Cardiac fibroblast (primary cell): Measurements from ENCODE around the gene SPAG16.

ENCODE experiments used
- DNase-seq, 2 donors: peaks; one replicate each; pipeline versions ENCODE4 v3.0.0 to v3.0.0-alpha.2; 2010; ENCODE audit warnings: low read depth in 2 of 2
- H3K4me3 ChIP-seq, 2 donors: replicated peaks in 1 of 2; 1 replicate in 1 of 2; 2 replicates in 1 of 2; pipeline ENCODE4 v1.5.1; 2011; ENCODE audit warnings: low read depth in 2 of 2, low read length in 2 of 2, mild to moderate bottlenecking in 2 of 2, moderate library complexity in 1 of 2
- CTCF ChIP-seq: IDR thresholded peaks from one replicate; pipeline ENCODE4 v1.5.1; 2011; ENCODE audit warnings: low read depth, mild to moderate bottlenecking, low read length, inconsistent platforms

The SPAG16 gene

GRCh38 chr2:213241817-213242216 is 42.4 kb upstream of the SPAG16 start:
- DNase-seq: no peak
- TF ChIP-seq CTCF: no peak
- H3K4me3 ChIP-seq: no peak overlapping the region

DNA sequence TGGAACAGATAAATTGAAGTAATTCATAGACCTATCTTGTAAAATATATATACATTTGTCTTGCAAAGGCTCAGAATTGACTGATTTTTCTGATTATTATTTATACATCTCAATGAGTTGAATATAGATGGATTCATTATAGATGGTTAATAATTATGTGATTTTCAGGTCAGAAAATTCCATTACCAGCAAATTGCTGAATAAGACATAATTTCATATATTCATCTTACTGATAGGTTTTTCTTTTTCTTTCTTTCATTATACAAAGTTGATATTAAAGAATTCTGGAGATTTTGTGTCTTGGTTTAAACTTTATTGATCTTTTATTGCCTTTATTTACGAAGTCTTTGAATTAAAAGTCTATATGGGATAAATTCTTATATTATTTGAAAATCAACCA is 41.6 kb upstream of the SPAG16 start:
- TF ChIP-seq CTCF: no peak
- no peak overlapping the region for H3K4me3 ChIP-seq
- DNase-seq: no peak

GRCh38 chr2:213243189-213244044 is 40.8 kb upstream of the SPAG16 start:
- H3K4me3 ChIP-seq: no peak overlapping the region
- DNase-seq: no peak
- no peak for TF ChIP-seq CTCF

GRCh38 chr2:213246497-213247281 is 37.6 kb upstream of the SPAG16 start:
- H3K4me3 ChIP-seq: no peak overlapping the region
- peak; percentile 75 for TF ChIP-seq CTCF
- peak; percentile 73 to 76 for DNase-seq

DNA sequence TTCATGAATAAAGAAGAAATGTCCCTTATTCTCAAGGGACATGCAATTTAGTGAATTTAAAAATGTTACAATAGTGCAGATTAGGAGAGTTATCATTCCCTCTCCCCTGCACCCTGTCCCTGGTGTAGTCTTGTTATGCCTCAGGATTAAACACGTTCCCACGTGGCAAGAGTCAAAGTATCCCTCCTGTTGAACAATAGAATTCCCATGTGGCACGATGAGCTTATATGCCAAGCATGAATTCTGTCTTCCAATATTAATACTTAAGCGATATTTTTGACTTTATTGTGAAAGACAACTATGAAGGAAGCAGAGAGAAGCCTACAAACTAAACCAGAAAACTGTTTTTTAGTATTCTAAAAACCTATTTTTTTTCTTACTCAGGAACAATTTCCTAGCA is 36.7 kb upstream of the SPAG16 start:
- no peak overlapping the region for H3K4me3 ChIP-seq
- TF ChIP-seq CTCF: no peak
- peak in 1 of 2 donors; percentile 83 for DNase-seq

DNA sequence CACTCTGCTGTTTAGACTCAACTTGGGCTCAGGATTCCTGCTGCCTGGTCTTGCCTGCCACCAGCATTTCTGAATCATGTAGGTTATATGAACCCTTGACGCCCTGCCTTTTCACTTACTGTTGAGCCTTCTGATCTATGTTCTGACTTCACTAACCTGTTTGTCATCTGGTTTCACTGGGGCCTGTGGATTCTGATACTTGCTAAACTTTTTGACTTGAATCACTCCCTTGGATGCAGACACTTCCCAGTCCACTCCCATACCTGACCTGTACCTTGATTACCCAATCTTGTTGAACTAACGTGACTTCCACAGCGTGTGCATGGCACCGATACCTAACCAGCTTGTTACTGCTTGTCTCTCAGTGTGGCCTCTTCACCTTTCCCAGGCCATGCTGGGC is 35.6 kb upstream of the SPAG16 start:
- DNase-seq: no peak

More for the DNA sequence above, 35.6 kb upstream of the SPAG16 start:
- H3K4me3 ChIP-seq: no peak overlapping the region
- no peak for TF ChIP-seq CTCF
